Measurements from ENCODE around the gene TNFAIP8L1.
"Not testable (repeated sequence)": the region's sequence is repeated elsewhere in the genome, so short reads cannot be mapped to it uniquely, and the experiment has no call there.

The TNFAIP8L1 gene
- total RNA-seq: 19.5 to 28.3 reads per million in 2 donors

GRCh38 chr19:4638828-4639530 lies at the start of gene TNFAIP8L1:
TNFAIP8L1 (plus strand) TSS chr19:4639516; CDS start chr19:4651870, 12,354 bp downstream.
- peak; percentile 99 for DNase-seq

GRCh38 chr19:4589579-4590410 lies 49.5 kb upstream of the TNFAIP8L1 start:
- DNase-seq: no peak

GRCh38 chr19:4590559-4590958 lies 48.8 kb upstream of the TNFAIP8L1 start:
- no peak for DNase-seq

GRCh38 chr19:4591320-4591719 lies 48.0 kb upstream of the TNFAIP8L1 start:
- DNase-seq: no peak

GRCh38 chr19:4592445-4592844 lies 46.9 kb upstream of the TNFAIP8L1 start:
- DNase-seq: no peak

GRCh38 chr19:4593409-4593851 lies 45.9 kb upstream of the TNFAIP8L1 start:
- no peak for DNase-seq

- DNase-seq: no peak
Observed at GRCh38 chr19:4594201-4594600, 45.1 kb upstream of the TNFAIP8L1 start.

- not testable (repeated sequence) for DNase-seq
Observed at GRCh38 chr19:4595158-4595557, 44.2 kb upstream of the TNFAIP8L1 start.

- DNase-seq: no peak
Observed at GRCh38 chr19:4596033-4596904, 43.0 kb upstream of the TNFAIP8L1 start.

- DNase-seq: no peak
Observed at GRCh38 chr19:4597278-4597974, 41.9 kb upstream of the TNFAIP8L1 start.

- DNase-seq: peak; percentile 40
Observed at GRCh38 chr19:4597975-4598671, 41.2 kb upstream of the TNFAIP8L1 start.

- no peak for DNase-seq
Observed at GRCh38 chr19:4598712-4599111, 40.6 kb upstream of the TNFAIP8L1 start.

- no peak for DNase-seq
Observed at GRCh38 chr19:4600082-4600481, 39.2 kb upstream of the TNFAIP8L1 start.

GRCh38 chr19:4600893-4601292 lies 38.4 kb upstream of the TNFAIP8L1 start:
- no peak for DNase-seq

- no peak for DNase-seq
Observed at GRCh38 chr19:4602173-4602788, 37.0 kb upstream of the TNFAIP8L1 start.

- DNase-seq: no peak
Observed at GRCh38 chr19:4602915-4603314, 36.4 kb upstream of the TNFAIP8L1 start.

GRCh38 chr19:4604912-4605311 lies 34.4 kb upstream of the TNFAIP8L1 start:
- no peak for DNase-seq

- no peak for DNase-seq
Observed at GRCh38 chr19:4606181-4606580, 33.1 kb upstream of the TNFAIP8L1 start.

GRCh38 chr19:4606921-4607678 lies 32.2 kb upstream of the TNFAIP8L1 start:
- DNase-seq: no peak

GRCh38 chr19:4609878-4610511 lies 29.3 kb upstream of the TNFAIP8L1 start:
- no peak for DNase-seq
